VCaP (cell line): ENCODE results near the gene MOB1B.
A peak's percentile ranks its signal among the peaks of the same experiment; 100 is the strongest.

ENCODE experiments used
- H3K27ac ChIP-seq: fragments of 450-650 bp; 2 replicates; pipeline ENCODE4 v1.5.1; 2017
- CTCF ChIP-seq: fragments of 450-650 bp; conservative IDR thresholded peaks from 2 replicates; pipeline ENCODE4 v1.5.1; 2017; ENCODE audit warnings: mild to moderate bottlenecking, moderate library complexity

The MOB1B gene

GRCh38 chr4:70930530-70931256, 28.5 kb downstream of the MOB1B start:
- no peak for TF ChIP-seq CTCF
- peak overlapping the region; percentile 40 for H3K27ac ChIP-seq

- peak overlapping the region; percentile 40 for H3K27ac ChIP-seq
- no peak for TF ChIP-seq CTCF
These were observed 29.2 kb downstream of the MOB1B start for GRCh38 chr4:70931347-70931746.

GRCh38 chr4:70932984-70933383, 30.8 kb downstream of the MOB1B start:
- TF ChIP-seq CTCF, result no peak
- no peak overlapping the region for H3K27ac ChIP-seq

- H3K27ac ChIP-seq, result no peak overlapping the region
- no peak for TF ChIP-seq CTCF
These were observed 33.0 kb downstream of the MOB1B start for GRCh38 chr4:70935038-70935695.

GRCh38 chr4:70936200-70936787, 34.1 kb downstream of the MOB1B start:
- no peak overlapping the region for H3K27ac ChIP-seq
- no peak for TF ChIP-seq CTCF

GRCh38 chr4:70938086-70938485, 35.9 kb downstream of the MOB1B start:
- no peak overlapping the region for H3K27ac ChIP-seq
- no peak for TF ChIP-seq CTCF

- no peak for TF ChIP-seq CTCF
- H3K27ac ChIP-seq, result no peak overlapping the region
These were observed 38.0 kb downstream of the MOB1B start for GRCh38 chr4:70940134-70940533.
